ENCODE measurements around the gene SWAP70.

Gene SWAP70

DNA sequence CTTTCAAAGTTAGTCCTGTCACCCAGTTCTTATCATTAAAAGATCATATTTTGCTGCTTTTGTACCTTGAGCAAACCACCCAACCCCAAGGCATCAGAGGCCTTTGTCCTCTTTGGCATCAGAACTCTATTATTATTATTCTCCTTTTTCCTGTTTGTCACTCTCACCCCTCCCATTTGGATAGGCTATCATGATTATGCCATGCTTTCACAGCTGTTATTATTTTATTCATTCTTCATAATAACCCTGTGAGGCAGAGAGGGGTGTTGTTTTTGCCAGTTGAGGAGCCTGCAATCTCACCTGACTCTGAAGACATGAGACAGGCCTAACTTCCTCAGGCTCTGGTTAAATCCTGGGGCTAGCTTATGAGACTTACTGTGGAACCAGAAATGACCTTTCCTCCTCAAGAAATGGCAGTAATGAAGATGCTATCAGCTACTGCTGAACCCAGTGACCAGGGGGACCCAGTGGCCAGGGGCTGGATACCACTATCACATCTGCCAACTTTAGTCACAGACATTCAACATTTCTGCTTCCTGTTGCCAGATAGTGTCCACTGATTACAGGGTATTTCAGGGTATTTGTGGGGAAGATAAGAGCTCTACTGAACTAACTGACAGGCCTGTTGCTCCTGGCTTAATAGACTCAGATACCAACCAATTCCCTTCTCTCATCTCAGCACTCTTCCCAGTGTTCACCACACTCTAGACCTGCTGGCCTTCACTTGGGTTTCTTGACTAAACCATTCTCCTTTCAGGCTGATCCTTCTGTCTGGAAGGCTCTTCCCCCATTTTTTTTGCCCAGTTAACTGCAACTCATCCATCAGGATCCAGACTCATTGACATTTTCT is 11.8 kb upstream of the SWAP70 start:
- peak; percentile 29 for DNase-seq (ENCODE audit: low read depth, low spot score)

DNA sequence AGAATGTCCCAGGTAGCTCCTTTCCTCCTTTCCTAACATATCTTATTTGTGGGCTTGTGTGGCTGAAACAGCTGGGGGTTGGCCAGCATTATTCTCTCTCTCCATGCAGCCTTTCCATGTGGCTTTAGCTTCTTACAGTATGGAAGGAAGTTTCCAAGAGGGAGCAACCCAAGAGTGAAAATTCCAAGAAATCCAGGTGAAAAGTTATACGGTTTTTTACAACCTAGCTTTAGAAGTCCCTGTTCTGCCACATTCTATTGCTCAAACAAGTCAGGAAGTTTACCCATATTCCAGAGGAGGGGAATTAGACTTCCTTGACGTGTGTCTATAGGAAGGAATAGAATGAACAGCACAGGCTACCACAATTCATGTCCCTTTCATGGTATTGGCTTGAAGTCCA is 10.0 kb upstream of the SWAP70 start:
- DNase-seq (ENCODE audit: low read depth, low spot score) = no peak

DNA sequence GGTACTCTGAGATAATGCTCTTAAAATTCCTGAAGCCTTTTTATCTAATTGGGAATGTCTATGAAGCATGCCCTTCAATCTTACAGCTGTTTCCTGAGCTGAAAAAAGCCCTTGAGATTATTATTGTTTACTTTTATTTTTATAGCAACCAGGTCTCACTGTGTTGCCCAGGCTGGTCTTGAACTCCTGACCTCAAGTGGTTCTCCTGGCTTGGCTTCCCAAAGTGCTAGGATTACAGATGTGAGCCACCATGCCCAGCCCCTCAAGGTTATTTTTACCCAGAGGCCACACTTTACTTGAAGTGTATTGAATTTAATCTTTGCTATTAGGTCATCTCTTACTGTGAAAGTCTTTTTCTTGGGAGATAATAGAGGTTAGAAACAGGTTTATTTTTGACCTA is 7.0 kb upstream of the SWAP70 start:
- DNase-seq (ENCODE audit: low read depth, low spot score) = no peak

DNA sequence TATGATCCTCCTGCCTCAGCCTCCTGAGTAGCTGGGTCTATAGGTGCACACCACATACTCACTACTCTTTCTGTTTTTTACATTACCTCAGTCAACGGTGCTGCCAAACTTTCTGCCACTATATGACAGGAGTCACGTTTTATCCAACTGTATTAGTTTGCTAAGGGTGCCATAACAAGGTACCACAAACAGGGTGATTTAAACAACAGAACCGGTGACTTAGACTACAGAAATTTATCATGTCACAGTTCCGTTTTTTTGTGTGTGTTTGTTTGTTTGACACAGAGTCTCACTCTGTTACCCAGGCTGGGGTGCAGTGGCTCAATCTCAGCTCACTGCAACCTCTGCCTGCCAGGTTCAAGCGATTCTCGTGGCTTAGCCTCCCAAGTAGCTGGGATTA is 6.3 kb upstream of the SWAP70 start:
- DNase-seq (ENCODE audit: low read depth, low spot score) = no peak

DNA sequence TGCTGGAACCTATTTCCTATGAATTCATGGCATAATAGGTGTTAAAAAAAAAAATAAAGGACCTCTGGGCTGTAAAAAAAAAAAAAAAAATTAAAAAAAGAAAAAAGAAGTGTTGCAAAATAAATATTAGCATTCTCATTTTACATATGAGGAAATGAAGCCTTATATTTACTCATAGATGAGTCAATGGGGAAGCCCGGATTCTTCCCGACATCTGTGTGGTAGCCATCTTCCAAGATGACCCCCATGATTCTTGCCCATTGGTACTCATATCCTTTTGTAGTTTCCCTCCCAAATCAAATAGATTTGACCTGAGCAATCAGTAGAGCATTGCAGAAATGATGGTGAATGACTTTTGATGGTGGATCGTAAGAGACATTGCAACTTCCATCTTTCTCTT is 3.0 kb upstream of the SWAP70 start:
- DNase-seq (ENCODE audit: low read depth, low spot score) = no peak

DNA sequence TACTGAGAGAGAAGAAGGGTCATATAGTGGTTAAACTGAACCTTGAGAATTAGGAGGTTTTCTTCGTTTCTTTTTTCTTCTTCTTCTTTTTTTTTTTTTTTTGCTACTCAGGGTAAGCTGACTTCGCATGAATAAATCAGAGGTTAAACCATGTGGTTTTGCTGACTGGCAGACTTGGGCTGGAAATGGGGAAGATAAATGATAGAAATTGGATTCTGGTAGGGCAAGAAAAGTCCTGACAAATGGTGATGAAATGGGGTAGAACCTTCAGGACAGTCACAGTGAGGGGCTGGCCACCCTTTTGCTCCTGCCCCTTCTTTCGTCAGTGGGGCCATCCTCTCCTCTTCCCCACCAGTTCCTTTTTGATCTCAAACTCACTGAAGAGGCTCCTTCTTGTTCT is 1.6 kb upstream of the SWAP70 start:
- DNase-seq (ENCODE audit: low read depth, low spot score) = no peak

DNA sequence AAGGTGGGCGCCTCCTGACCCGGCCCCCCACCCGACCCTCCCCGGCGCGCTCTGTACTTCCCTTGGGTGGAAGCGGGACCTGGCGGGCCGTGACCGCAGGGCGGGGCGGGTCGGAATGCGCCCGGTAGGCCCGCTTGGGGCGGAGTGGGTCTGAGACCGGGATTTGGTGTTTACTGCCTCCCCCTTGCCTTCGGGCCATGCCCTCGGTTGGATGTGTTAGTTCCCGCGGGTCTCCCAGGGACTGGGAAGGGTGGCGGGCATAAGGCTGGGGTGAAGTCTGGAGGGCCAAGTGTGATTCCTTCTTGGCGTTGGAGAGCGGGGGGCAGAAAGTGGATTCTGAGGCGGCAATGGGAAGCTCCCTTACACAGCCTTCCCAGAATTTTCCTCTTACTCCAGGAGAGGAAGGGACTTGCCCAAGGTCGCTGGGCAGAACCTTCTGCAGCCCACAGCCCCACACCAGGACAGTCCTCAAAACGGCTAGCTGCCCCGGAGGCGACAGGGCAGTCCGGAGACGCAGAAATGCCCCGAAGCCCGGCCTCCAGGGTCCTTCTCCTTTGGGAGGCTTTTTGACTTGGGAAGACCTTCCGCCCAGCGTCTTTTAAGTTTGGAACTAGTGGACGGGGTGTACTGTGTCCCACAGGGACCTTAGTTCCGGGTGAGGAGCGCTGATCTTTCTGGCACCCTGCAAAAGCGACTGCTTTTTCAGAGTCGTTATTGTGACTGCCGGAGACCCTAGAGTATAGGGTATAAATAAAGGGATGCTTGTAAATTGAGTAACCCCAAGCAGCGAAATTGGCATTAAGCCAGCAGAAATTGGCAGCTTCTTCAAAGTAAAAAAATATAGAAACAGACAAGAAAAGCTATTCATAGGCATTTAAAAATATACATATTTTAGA is 647 bp downstream of the SWAP70 start:
- peak; percentile 82 for DNase-seq (ENCODE audit: low read depth, low spot score)

DNA sequence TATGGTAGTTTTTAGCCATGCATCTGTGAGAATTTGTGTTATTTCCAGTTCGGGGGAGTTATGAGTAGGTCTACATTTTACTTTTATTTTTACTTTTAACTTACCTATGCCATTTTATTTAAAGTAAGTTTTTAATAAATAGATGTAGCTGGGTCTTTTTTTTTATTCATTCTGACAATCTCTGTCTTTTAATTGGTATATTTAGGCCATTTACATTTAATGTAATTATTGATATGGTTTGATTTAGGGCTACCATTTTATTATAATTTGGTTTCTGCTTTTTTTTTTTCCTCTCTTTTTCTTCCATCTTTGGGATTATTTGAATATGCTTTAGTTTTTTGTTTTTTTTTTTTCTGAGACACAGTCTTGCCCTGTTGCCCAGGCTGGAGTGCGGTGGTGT is 1.9 kb downstream of the SWAP70 start:
- no peak for DNase-seq (ENCODE audit: low read depth, low spot score)

DNA sequence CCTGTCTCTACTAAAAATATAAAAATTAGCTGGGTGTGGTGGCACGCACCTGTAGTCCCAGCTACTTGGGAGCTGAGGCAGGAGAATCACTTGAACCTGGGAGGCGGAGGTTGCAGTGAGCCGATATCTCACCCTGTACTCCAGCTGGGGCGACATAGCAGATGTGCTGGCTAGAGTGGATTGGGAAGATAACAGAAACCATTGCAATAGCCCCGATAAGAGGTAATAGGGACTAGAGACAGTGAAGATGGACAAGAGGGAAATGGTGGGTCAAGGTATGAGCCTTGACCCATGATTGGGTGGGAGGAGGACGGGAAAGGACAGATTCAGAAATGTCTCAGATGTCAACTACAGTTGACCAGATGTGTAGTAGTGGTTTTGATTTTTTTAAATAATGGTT is 6.1 kb downstream of the SWAP70 start:
- no peak for DNase-seq (ENCODE audit: low read depth, low spot score)

DNA sequence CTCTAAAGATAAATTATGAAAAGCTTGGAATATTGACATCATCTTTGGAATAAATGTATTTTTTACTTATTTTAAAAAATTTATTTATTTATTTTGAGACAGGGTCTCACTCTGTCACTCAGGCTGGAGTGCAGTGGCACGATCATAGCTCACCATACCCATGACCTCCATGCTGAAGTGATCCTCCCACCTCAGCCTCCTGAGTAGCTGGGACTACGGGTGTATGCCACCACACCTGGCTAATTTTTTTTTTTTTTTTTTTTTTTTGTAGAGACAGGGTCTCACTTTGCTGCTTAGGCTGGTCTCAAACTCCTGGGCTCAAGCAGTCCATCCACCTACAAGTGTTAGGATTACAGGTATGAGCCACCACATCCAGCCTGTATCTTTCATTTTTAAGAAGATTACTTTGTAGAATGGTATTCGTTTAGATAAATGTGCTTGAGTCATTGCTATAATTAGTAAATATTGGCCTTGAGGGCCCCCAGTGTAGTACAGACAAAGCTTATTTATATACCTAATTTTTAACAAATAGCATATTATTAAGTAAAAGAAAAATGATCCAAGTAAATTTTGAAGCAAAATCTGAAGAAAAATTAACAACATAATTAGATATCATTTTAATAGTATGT is 8.5 kb downstream of the SWAP70 start:
- no peak for DNase-seq (ENCODE audit: low read depth, low spot score)

DNA sequence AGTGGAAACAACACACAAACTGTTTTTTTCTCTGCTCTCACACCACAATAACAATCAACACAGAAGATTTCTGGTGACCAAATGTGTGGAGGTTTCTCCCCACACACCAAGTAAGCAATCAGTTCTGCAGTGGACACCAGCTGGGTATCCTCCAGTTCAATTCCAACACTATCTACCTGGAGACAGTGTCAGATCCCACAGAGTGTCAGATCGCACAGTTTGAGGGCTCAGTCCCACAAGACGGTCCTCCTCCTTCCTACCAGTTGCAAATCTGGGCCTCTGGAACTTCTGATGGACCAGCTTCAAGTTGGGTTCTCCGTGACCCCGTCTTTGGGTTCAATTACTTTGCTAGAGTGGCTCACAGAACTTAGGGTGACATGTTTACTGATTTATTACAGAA is 9.0 kb downstream of the SWAP70 start:
- DNase-seq (ENCODE audit: low read depth, low spot score) = no peak

DNA sequence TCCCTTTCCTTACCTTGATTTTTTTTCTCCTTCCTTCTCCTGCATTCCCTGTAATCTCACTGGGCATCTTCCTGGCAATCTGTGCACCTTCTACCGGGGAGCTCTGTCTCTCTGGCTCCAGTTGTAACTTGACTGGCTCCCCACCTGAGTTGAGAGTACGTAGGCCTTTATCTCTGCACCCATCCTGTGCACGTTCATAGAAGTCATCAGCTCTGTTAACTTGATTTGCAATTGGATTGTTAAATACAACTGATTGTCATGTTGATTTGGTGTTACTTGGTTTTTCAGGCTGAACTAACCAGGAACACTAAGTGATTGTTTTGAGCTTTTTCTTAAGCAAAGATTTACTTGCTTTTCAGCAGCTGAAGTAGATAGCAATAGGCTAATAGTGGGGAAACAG is 11.8 kb downstream of the SWAP70 start:
- DNase-seq (ENCODE audit: low read depth, low spot score) = peak; percentile 53

DNA sequence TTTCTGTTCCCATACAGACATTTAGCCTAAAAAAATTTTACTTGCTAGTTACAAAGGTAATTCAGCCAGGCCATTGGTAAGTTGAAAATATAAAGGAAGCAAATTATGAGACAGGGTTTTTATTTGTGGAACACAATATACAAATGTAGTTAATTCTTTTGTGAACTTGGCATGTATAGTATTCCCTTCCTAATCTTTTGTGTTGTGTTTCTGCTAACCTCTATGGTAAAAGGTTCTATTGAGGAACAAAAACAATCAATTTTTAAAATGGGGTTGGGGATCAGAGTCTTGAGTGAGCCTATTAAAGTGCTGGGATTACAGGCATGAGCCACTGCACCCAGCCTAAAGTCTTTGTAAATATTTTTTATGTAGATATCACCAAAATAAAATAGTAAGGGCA is 14.1 kb downstream of the SWAP70 start:
- DNase-seq (ENCODE audit: low read depth, low spot score) = no peak

DNA sequence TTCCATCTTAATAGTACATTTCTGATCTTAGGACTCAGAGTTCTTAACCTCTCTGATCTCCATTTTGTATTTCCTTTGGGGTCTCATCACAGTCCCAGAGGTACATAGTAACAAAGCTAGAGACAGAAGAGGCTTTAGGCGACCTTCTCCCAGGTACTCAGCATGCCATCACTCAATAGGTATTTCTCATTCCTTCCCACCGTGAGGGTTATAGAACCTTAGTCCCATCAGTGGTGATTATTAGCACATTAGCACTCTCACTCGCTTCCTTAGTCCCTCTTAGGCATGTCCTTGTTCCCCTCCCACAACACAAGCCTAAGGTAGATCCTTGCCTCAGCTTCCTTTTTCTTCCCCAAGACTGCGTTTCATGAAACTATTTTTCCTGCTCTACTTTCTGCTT is 14.7 kb downstream of the SWAP70 start:
- no peak for DNase-seq (ENCODE audit: low read depth, low spot score)

DNA sequence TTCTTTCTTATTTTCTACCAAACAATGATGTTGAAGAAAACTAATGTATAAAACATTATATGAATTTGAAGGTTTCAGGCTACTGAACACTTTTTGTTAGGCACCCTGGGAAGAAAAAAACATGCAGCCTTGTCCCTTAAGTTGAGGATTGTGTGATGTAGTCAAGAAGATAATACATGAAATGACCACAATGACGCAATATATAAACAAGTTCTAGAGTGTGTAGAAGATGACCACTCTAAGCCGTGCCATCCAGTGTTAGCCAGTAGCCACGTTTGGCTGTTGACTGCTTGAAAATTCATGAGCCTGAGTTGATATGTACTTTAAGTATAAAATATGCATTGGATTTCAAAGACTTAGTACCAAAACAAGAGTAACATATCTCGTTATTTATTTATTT is 16.2 kb downstream of the SWAP70 start:
- no peak for DNase-seq (ENCODE audit: low read depth, low spot score)

DNA sequence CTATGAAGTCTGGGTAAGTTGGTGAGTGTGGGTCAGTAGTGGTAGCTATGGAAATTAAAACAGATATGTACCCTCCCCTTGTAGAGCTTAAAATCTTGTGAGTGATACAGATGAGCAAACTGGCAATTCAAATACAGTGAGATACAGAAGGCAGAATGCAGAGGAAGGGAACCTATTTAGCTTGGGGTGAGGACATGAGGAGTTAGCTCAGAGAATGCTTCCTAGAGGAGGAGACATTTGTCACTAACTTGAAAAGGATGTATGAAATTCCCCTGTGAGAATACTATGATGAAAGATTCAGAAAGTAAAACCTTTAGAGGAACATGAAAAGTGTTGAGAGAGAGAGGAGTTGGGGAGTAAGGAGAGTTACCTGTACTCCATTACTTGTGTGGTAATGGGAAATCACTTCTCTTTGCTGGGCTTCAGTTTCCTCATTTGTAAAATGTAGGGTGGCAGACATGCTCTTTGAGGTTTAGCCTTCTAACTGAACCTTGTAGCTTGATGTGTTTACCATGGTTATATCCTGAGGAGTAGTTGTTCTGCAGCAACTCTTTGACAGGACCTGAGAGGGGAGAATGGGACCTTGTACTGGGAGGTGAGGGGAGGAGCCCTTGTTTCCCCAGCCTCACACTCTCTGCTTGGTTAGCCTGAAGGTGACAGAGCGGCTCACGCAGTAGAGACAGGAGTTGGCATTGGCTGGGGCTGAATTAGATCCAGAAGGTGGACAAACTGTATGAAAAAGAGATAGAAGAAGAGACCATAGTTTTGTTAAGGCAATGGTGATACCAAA is 17.9 kb downstream of the SWAP70 start:
- DNase-seq (ENCODE audit: low read depth, low spot score) = no peak

DNA sequence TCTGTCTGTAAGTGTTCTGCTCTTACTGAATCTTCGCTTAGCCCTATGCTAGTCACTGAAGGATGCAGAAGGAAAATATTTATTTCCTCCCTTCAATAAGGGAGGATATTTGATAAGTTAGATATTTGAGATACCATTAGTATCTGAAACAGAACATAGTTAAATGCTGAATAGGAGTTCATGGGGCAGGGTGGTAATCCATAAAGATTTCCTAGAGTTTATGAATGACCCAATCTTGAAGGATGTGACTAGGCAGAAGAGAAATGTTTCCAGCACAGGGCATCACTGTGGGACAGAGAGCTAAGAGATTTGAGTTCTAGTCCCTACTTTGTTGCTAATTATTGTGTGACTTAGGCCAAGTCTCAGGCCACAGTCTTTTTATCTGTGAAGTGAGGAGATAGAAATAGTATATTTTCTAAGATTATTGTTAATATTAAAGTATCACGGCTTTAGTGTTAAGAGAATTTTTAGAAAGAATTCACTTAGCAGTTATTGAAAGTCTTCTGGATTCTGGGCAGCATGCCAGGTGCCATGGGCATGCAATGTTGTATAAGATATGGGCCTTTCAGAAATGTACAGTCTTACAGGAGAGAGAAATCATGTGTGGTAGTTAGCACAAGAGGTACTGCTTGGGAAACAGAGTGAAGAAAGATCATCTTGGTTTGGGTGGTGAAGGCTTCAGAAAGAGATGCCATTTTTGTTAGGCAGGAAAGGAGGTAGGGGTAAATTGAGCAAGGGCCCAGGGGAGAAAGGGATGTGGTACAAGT is 24.0 kb downstream of the SWAP70 start:
- DNase-seq (ENCODE audit: low read depth, low spot score) = no peak

DNA sequence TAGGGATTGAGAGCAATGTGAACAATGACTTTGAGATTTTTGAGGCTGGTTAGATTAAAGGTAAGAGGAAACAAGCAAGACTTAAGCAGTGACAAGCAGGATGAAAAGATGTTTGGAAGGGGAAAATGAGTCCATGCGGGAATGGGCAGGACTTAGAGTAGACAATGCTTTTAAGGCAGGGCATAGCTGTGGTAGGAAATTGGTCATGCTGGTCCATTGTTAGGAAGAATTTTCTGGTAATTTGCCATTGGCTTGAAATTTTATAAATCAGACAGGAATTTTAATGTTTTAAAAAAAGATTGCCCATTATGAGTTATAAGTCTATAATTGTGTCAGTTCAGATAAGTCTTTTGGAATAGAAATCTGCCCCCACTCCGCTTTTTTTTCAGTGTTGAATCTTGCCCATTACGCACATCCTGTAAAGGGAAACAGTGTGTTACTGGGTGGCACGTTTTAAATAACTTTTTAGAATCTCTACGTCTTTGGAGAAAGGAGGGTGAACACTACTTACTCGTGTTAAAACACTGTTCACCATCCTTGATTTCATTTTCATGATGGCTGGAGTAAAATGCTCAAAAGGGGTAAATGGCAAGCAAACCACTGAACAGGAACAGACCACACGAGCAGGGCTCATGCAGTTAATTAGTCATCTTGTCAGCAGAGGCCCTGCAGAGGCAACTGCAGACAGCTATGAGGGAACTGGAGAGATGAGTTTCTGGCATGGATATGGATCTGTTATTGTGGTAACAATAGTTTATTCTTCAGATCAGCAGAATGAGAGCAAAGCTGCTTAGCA is 25.0 kb downstream of the SWAP70 start:
- DNase-seq (ENCODE audit: low read depth, low spot score) = no peak

DNA sequence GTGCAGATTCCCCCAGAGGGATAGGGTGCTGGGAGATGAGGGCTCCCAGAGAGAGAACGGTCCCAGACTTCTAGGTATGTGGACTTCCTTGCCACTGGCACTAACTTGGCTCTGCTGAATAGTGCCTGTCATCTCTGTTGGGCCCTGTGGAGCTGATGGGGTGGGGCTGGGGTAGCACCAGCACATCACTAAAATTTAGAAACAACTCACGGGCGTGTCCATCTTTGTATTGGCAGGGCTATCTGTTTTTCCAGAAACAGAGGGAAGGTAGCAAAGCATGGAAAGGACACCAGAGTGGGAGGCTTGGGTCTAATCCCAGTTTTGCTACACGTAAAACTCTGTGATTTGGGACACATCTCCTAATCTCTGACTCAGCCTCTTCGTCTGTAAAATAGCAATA is 25.8 kb downstream of the SWAP70 start:
- no peak for DNase-seq (ENCODE audit: low read depth, low spot score)

DNA sequence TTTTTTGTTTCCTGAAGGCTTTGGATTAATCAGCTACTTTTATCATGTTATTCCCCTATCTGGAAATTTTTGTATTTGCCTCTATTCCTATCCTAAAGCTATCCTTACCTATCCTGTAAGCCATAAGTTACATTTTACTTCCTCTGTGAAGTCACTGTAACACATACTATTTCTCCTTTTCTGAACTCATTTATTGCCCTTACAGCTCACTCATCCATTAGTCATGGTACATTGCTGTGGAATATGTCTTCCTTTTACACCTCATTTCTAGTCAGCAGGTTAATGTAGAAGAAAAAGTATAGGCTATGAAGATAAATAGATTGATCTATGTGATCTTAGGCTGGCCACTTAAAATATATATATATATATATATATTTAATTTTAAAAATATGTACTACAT is 28.0 kb downstream of the SWAP70 start:
- DNase-seq (ENCODE audit: low read depth, low spot score) = no peak

Data from ELF-1 (cell line).